ENCODE measurements around the gene KRTAP10-12.
A peak's percentile ranks its signal among the peaks of the same experiment; 100 is the strongest.
"Not testable (repeated sequence)": the region's sequence is repeated elsewhere in the genome, so short reads cannot be mapped to it uniquely, and the experiment has no call there.

Gene KRTAP10-12

GRCh38 chr21:44686000-44686781 is 10.8 kb upstream of the KRTAP10-12 start:
- no peak for TF ChIP-seq CTCF (IDR thresholded peaks at IDR 0.05)
- no peaks in the 10 kb centered on the region for H3K9me3 Mint-ChIP-seq
- H3K4me3 Mint-ChIP-seq, result no peak overlapping the region
- no peak for DNase-seq
- no peaks in the 10 kb centered on the region for H3K36me3 Mint-ChIP-seq (ENCODE audit: low read depth)
- H3K27me3 Mint-ChIP-seq (ENCODE audit: low read depth, poor library complexity), result peaks cover 37% of the 10 kb centered on the region
- peaks cover 23% of the 10 kb centered on the region for H3K4me1 Mint-ChIP-seq
- H3K27ac Mint-ChIP-seq, result no peak overlapping the region

GRCh38 chr21:44686843-44687561 is 10.0 kb upstream of the KRTAP10-12 start:
- no peaks in the 10 kb centered on the region for H3K36me3 Mint-ChIP-seq (ENCODE audit: low read depth)
- no peak overlapping the region for H3K4me3 Mint-ChIP-seq
- no peak for TF ChIP-seq CTCF (IDR thresholded peaks at IDR 0.05)
- DNase-seq, result no peak
- H3K4me1 Mint-ChIP-seq, result peaks cover 23% of the 10 kb centered on the region
- H3K27me3 Mint-ChIP-seq (ENCODE audit: low read depth, poor library complexity), result peaks cover 35% of the 10 kb centered on the region
- H3K27ac Mint-ChIP-seq, result peak overlapping the region; percentile 43
- peaks cover 7% of the 10 kb centered on the region for H3K9me3 Mint-ChIP-seq

GRCh38 chr21:44687671-44688070 is 9.3 kb upstream of the KRTAP10-12 start:
- no peak overlapping the region for H3K4me3 Mint-ChIP-seq
- H3K27me3 Mint-ChIP-seq (ENCODE audit: low read depth, poor library complexity), result peaks cover 28% of the 10 kb centered on the region
- no peak overlapping the region for H3K27ac Mint-ChIP-seq
- peaks cover 5% of the 10 kb centered on the region for H3K36me3 Mint-ChIP-seq (ENCODE audit: low read depth)
- no peak for DNase-seq
- no peak for TF ChIP-seq CTCF (IDR thresholded peaks at IDR 0.05)
- peaks cover 23% of the 10 kb centered on the region for H3K4me1 Mint-ChIP-seq
- peaks cover 14% of the 10 kb centered on the region for H3K9me3 Mint-ChIP-seq

GRCh38 chr21:44689740-44690139 is 7.2 kb upstream of the KRTAP10-12 start:
- not testable (repeated sequence) for H3K27ac Mint-ChIP-seq, DNase-seq, H3K4me3 Mint-ChIP-seq
- Mint-ChIP-seq H3K4me1 (peaks cover 23% of the 10 kb centered on the region), H3K36me3 (ENCODE audit: low read depth) (peaks cover 15% of the 10 kb centered on the region), H3K27me3 (ENCODE audit: low read depth, poor library complexity) (peaks cover 23% of the 10 kb centered on the region), H3K9me3 (peaks cover 31% of the 10 kb centered on the region)

GRCh38 chr21:44691686-44692085 is 5.3 kb upstream of the KRTAP10-12 start:
- Mint-ChIP-seq H3K9me3 (peaks cover 35% of the 10 kb centered on the region), H3K4me1 (peaks cover 34% of the 10 kb centered on the region), H3K27ac (no peak overlapping the region), H3K27me3 (ENCODE audit: low read depth, poor library complexity) (peaks cover 24% of the 10 kb centered on the region), H3K36me3 (ENCODE audit: low read depth) (peaks cover 15% of the 10 kb centered on the region), H3K4me3 (no peak overlapping the region)
- no peak for TF ChIP-seq CTCF (IDR thresholded peaks at IDR 0.05)
- no peak for DNase-seq

GRCh38 chr21:44692798-44693512 is 4.0 kb upstream of the KRTAP10-12 start:
- no peak for TF ChIP-seq CTCF (IDR thresholded peaks at IDR 0.05)
- Mint-ChIP-seq H3K27me3 (ENCODE audit: low read depth, poor library complexity) (peaks cover 23% of the 10 kb centered on the region), H3K36me3 (ENCODE audit: low read depth) (peaks cover 15% of the 10 kb centered on the region), H3K9me3 (peaks cover 35% of the 10 kb centered on the region), H3K4me3 (no peak overlapping the region), H3K4me1 (peaks cover 31% of the 10 kb centered on the region), H3K27ac (no peak overlapping the region)
- no peak for DNase-seq

Measured in nephron progenitor cell (in vitro differentiated cells).